D341Med (cell line): ENCODE measurements around the gene MCC.

Source experiments
- DNase-seq: peaks from one replicate; pipeline ENCODE4 v3.0.0; 2012; ENCODE audit warnings: low spot score

MCC gene

DNA sequence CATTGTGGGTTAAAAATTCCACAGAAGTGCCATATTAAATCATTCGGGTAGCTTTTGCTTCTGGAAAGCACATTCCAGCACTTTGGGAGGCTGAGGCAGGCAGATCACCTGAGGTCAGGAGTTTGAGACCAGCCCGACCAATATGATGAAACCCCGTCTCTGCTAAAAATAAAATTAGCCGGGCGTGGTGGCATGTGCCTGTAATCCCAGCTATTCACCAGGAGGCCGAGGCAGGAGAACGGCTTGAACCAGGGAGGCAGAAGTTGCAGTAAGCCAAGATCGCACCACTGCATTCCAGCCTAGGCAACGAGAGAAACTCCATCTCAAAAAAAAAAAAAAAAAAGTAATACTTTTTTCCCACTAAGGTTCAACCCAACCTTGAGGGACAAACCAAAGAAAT, 243.3 kb downstream of the MCC start:
- no peak for DNase-seq

DNA sequence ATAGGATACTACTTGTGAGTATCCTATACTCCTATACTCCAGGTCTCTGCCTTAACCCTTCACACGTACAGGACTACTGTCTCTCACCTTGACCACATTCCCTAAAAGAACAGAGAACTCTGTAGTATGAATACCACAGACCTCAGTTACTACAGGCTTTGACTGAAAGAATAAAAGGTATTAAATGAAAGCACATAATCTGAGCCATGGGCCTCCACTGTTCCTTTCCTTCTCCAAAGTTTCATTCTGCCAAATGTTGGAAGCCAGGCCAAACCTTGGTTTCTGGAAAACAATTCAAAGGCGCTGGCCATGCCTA, 244.9 kb downstream of the MCC start:
- DNase-seq: no peak

DNA sequence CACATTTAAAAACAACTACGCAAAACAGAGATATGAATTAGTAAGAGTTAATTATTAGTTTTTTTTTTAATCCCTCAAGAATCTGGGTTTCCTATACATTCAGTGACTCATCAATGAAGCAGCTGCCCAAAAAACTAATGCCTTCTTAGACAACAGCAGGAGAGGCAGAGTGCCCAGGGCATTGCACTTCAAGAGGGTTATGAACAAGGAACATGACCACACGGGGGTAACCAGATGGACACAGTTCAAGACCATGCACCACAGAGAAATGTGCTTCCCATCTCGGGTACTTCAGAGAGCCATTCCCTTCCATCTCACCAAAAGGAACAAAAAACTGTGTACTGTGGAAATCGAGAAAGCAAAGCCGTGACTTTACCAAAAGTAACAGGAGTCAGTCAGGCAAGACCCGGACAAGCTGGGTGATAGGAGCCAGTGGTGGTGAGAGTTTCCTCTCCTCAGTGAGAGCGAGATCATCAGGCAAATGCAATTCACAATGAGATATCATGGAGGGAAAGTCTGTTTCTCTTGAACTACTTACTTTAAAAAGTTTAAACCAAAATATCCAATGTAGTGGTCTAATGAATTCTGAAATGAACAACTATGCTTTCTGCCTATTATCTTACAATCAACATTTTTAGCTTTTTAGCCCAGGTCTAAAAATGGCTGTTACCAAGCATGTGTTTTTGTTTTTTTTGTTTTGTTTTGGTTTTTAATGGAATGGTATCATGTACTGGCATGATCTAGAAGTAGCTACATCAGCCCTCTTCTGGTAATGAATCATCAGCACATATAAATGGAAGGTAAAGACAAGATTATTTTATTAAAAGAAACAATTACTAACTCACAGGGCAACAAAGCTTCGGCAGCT, 245.5 kb downstream of the MCC start:
- DNase-seq: no peak

DNA sequence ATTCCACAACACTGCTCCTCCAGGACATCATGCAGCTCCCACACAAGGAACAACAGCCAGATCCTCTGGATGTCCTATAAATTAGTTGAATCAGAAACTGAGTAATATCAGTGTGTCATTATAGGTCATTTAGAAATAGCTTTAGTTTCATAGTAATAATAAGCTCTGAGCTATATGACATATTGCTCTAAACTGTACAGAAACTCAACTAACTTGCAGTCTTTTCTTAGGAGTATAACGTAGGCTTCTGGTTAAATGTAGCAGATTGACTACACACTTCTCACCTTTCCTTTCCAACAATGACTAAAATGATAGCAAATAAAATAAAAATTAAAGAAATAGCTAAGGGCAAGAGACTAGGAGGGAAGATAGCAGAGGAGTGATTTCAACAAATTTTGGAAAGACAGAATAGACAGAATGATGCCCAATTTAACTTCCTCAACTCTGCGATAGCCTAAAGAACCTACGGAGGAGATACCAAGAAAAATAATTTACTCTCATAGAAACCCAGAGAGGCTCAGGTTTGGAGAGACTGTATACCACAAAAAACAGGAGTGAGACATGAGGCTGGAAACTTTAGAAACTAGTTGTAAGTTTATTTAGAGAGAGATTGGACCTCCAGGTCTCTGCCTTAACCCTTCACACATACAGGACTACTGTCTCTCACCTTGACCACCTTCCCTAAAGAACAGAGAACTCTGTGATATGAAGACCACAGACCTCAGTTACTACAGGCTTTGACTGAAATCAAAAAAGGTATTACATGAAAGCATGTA, 247.1 kb downstream of the MCC start:
- DNase-seq: no peak

DNA sequence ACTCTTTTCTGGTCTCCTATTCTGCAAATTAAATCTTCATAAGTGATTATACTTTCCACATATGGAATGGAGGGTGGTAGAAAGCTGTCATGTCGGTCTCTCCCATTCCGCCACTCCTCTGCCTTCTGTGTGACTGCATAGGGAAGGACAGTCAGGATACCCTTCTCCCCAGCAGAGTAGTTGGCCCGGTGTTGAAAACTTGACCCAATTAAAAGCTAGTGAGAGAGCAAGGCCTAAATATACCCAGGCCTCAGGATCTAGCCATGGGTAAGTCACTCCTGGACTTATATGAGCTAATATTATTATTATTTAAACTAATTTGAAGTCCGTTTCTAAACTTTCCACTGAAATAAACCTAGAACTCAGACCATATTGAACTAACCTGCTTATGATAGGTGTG, 248.2 kb downstream of the MCC start:
- DNase-seq: no peak

DNA sequence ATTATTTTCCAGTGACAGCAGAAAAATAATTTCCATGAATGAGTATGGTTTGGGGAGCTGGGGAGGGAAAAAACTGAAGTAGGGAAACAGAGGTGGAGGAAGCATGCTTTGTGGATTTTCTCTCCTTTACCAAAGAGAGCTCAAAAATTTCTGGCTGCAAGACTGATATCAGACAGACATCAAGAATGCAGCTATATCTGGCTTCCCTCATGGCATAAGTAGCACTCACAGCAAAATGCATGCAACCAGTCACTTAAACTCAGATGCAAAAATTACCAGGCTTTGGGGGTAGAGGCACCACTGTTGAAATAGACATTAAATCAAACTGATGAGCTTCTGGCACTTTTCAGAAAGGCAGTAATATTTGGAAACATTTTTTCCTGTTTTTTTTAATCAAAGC, 250.4 kb downstream of the MCC start:
- no peak for DNase-seq

DNA sequence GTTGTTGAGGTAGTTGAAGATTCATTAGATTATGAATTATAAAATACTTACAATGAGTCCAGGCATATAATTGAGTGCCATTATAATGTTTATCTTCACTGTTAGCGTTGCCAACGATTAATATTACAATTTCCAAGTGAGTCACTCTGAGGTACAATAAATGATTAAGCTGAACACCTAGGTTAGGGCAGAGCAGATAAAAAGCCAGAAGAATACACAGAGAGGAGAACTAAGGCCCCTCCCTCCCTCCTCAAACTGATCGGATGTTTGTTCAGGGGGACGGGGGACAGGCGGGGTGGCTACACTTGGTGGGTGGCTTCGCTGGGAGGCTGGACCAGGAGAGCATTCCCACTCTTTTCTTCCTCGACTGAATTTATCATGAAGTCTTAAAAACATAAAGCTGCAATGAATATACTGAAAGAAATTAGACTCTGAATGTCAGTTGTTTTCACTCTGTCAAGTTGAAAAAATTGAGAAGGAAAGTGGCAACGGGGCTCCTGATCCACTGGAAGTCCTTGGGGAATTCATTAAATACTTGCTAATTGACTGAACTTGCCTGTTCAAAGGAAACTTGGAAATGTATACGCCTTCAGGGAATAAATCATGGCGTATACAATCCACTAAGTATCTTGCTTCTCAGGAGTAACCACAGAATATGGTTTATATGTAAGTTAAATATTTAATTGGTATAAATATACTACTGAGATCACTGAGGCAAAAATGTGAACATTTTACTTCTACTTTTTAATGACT, 251.5 kb downstream of the MCC start:
- no peak for DNase-seq

DNA sequence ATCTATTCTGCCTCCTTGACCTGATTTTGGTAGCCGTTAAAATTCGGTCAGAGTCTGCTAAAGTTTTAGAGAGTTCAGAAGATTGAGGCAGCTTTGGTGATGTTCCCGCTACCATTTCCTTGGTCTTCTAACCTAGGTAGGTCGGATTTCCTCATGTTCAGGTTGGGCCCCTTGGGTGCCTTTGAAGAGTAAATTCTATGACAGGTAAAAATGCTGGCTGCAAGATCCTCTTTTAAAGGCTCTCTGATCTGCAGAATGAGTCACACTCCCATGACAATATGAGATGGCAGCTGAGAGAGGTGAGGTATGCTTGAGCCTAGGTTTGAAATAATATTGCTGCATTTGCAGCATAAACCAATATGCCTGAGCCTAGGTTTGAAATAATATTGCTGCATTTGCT, 252.4 kb downstream of the MCC start:
- no peak for DNase-seq

DNA sequence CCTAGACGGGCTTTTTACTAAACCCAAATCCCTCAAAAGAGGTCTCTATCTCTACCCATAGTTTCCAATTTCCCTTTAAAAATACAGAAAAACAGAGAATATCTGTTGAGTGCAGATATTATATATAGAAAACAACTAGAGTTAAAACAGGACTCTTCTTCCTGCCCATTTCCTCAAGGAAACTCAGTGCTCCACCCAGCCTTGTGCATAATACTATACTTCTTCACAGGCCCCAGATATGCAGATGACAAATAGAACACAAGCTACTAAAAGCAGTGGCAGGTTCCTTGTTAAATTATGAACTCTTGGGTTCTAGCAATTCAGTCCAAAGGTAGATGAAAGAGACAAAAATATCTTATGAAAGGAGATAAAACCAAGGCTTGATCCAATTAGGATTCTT, 253.7 kb downstream of the MCC start:
- no peak for DNase-seq

DNA sequence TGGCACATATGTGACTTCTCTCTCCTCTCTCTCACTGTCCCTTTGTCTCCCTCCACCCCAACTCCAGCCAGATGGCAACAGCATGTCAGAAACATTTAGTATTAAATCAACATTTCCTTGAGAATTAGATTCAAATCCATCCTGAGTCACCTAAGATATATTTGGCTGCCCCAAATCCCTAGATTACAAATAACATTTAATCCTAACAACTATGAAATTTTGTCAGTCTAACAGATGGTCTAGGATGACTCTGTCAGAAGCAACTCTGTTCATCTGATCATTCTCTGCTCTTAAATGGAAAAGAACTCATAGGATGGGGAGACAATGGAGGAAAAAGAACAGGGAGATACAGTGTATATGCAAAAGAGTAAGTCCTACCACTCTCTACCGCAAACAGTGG, 254.6 kb downstream of the MCC start:
- no peak for DNase-seq

DNA sequence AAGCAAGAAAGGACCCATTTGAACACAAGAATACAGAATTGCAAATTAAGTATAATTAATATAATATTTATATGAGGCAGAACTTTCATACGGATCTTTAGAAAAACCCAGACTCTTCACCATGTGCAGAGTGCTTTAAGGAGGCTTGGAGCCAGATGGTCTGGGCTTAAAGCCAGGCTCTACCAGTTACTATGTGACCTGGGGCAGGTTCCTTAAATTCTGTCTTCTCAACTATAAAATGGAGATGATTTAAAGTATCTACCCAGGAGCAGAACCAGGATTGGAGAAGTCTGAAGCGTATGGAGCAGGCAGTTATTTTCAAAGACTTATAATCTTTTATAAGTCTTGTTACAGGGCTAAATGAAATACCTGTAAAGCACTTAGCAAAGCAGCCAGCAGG, 255.6 kb downstream of the MCC start:
- no peak for DNase-seq

DNA sequence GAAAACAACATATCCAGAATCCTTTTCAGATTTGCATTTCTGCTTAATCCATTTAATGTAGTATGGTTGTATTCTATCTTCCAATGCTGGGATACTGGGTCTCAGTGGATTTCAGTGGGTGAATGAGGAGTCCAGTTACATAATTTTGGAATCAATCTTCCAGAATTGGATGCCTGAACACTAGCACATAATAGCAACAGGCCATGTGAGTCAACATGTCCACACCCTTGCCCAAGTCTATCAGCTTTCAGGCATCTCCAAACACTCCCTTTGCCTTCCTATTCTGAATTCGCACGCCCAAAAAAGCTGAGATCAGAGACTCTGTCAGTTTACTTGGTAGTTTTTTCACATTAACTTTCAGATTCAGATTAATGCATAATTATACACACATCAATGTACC, 256.0 kb downstream of the MCC start:
- DNase-seq: no peak

DNA sequence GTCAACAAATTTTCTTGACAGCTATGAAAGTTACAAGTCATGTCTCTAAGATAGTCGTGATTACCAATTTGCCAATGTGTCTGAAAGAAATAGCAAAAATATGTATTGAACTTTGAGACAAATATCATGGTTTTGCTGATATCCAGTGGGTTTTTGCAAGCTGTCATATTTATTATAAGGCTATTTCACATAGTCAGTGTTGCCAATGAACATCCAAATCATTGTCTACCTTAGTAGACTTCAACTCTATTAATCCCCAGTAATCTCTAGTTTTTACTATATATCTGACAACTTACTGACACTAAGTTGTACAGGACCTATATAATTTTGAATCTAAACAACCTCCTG, 256.6 kb downstream of the MCC start:
- DNase-seq: no peak

DNA sequence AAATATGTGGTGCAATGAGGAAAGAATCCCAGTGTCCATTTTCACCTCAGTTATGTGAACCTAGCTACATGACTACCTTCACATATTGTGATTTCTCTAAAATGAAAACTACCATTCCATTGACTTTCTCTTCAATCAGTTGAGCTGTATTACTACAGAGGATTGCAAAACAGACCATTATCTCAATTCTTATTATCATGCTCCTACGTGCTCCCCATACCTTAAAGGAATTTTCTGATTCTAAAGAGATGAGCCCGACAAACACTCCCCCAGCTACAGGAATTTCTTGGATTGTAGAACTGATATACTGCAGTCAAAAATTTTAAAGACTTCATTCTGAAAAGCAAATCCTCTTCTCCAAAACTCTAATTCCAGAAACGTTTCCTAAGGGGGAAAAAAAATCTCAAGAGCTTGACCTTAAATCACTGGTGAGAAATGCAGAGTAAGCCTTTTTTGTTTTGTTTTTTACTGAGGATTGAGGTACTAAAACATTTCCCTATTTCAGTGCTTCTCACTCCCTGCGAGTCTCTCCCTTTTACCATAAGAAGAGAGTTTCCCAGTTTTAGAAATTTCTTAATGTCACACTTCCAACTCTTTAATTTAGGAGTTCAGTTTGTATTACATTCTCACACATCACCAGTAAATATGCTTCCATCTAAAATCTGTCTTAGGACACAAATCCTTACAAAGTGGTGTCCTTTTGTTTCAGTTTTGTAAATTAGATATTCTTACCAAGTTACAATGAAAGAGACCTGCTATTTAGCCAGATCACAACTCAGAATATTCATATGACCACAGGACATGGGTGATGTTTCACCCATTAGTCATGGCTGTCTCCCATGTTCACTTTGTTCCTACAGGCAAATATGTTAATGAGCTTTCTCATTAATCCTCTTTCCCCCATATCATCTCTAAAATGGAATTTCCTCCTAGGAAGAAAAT, 257.3 kb downstream of the MCC start:
- DNase-seq: no peak

DNA sequence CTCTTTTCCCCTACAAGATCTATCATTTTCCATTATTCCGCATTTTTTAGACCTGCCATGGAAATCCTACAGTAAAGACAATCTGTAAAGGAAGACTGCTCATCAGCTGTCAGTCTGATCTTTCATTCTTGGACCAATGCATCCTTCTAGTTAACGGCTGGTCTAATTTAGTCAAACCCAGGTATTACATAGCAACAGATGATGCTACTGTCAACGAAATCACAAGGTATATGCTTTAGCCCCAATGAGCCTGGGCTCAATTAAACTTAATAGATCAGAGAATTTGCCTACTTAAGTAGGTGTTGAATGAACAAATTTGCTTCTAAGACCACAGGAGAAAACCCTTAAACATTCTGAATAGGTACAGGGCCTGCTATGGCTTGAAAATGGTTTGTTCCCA, 260.5 kb downstream of the MCC start:
- no peak for DNase-seq

DNA sequence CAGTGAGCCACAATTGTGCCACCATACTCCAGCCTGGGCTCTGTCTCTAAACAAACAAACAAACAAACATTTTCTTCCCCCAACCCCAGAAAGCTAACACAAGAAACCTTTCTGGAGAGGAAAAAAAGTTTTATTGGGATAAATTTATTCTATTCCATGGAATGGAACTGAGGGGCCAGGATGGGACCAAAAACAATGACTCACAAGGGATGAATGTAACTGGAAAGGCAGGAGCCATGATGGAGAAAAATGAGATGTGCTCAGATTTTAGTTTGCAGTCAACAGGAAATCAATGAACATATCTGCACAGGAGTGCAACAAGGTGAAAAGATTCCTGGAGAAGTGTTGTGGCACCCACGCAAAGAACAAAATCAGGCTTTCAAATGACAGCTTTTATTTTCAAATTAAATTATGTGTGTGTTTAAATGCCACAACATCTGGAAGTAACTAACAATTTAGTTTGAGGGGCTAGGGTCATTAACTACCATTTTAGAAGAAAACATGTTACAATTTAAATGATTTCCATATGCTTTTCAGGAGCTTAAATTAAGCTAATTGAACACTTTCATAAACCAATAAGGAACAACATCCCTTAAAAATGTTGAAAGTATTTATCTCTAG, 262.0 kb downstream of the MCC start:
- no peak for DNase-seq

DNA sequence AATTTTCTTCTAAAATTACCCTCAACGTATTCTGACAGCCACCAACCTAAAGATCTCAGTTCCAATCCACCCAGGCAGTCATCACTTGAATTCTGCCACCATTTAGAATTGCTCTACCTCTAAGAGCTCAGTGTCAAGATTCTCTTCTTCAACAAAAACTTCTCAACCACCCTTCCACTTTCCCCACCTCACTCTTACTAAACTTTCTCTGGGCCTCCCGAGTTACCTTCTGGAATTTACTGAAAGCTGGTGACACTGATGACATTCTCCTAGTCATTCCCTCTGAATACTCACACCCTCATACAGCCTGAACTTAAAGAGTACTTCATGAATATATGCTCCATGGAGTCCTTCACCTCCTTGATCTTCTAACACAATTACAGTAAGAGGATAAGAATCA, 263.0 kb downstream of the MCC start:
- no peak for DNase-seq

DNA sequence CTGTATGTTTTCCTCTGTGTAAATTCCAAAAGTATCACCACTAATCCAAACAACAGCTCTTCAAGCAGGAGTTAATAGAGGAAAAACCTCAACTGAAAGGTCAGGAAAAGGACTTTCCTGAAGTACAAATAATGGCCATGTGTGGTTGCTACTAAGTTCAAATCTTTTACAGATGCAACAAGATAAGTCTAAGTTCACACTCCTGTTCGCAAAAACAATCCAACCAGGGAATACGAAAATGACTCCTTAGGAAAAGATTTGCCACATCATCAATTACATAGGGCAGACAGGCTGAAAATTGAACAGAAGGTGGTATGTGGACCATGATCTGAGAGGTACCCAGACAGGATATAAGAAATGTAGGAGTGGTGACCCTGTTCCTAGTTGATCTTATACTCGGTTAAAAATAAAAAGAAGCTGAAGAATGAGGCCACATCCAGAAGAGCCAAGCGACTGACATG, 263.6 kb downstream of the MCC start:
- DNase-seq: no peak

DNA sequence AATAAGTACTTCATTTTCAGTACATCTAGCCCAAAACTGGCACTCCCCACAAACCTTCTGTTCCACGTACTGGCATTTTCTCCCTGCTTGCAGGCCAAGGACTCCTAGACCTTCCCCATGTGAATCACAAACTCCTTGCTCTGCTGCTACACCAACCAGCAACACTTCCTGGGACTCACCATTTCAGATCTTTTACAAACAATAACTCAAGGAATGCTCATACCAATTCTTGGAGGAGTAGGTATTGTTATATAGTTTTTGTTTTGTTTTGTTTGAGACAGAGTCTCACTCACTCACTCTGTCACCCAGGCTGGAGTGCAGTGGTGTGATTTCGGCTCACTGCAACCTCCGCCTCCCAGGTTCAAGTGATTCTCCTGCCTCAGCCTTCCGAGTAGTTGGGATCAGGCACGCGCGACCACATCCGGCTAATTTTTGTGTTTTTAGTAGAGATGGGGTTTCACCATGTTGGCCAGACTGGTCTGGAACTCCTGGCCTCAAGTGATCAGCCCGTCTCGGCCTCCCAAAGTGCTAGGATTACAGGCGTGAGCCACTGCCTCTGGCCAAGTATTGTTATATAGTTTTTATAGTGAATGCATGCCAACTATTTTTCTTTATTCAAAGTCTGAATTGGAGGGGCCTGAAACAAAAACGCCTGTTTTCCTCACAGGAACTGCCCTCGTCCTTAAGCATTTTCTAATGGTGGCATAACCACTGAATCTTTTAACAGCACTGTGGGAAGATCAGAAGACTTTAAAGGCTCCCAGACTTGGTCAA, 264.2 kb downstream of the MCC start:
- no peak for DNase-seq

DNA sequence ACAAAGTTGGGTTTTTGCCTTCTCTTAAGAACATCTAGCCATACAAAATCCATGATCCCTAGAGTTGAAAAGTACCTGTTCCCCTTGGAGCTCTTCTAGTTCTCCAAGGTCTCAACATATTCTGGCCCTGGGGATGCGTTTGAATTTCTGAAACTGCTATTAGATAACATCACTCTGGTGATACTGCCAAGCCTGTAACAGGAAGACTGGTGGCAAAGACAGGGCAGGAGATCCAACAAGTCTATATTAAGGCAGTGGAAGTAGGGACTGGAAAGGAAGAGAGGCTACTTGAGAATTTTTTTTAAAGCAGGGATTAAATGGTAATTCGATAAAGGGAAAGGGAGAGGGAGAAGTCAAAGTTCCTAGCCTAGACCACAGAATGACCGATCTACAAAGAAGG, 264.9 kb downstream of the MCC start:
- no peak for DNase-seq
